Uterus (tissue), 4 donors: Measurements from ENCODE around the gene CALML6. TPM values are rescaled to one million over a fixed set of nuclear protein-coding genes. Genes with fewer than 3 reads are reported as not detected.

ENCODE experiments used
- DNase-seq, 2 donors: peaks; one replicate each; pipeline ENCODE4 v3.0.0-alpha.2; 2019 to 2020
- H3K27ac ChIP-seq, 2 donors: fragments of 200-600 bp; sonication (generic); 1 replicate in 1 of 2; 2 replicates in 1 of 2; pipeline ENCODE4 v1.5.1; 2016 to 2018
- H3K27me3 ChIP-seq, 2 donors: fragments of 200-600 bp; sonication (generic); one replicate each; pipeline ENCODE4 v1.5.1; 2018 to 2019; ENCODE audit warnings: control low read depth in 1 of 2
- H3K36me3 ChIP-seq, 2 donors: fragments of 200-600 bp; sonication (generic); one replicate each; pipeline ENCODE4 v1.5.1; 2019; ENCODE audit warnings: control low read depth in 1 of 2
- H3K4me1 ChIP-seq, 2 donors: fragments of 200-600 bp; sonication (generic); one replicate each; pipeline ENCODE4 v1.5.1; 2018 to 2019; ENCODE audit warnings: control low read depth in 1 of 2
- H3K4me3 ChIP-seq, 2 donors: fragments of 200-600 bp; sonication (generic); 1 replicate in 1 of 2; 2 replicates in 1 of 2; pipeline ENCODE4 v1.5.1; 2018 to 2019; ENCODE audit warnings: mild to moderate bottlenecking in 1 of 2
- H3K9me3 ChIP-seq, 2 donors: fragments of 200-600 bp; sonication (generic); one replicate each; pipeline ENCODE4 v1.5.1; 2019; ENCODE audit warnings: control low read depth in 1 of 2
- POLR2A ChIP-seq, 2 donors: fragments of 450-650 bp; IDR thresholded peaks; one replicate each; pipeline ENCODE4 v1.6.1; 2016; ENCODE audit warnings: antibody characterized with exemption in 2 of 2, mild to moderate bottlenecking in 1 of 2, moderate library complexity in 1 of 2
- intact Hi-C: fragments of 100-400 bp; cut with DNase I; formaldehyde crosslinking; loops from one replicate; pipeline ENCODE4 v1.15.1; 2023; ENCODE audit warnings: low total_unique reads
- total RNA-seq, 4 donors: library from RNA; depleted of rRNA in 3 of 4; stranded (reverse); fragments of >200 nt in 3 of 4; gene quantifications; one replicate each; pipeline versions ENCODE4 v1.1.0 to v1.2.4, GENCODE V29; 2014 to 2023
- TF ChIP-seq, protein P1 (sequence below), 4 experiments: fragments of 200-600 bp in 2 of 4; fragments of 450-650 bp in 2 of 4; sonication (generic) in 2 of 4; IDR thresholded peaks; one replicate each; pipeline ENCODE4 v1.5.1; 2016 to 2019; ENCODE audit warnings: antibody characterized with exemption in 4 of 4, mild to moderate bottlenecking in 2 of 4, moderate library complexity in 1 of 4
- donor health status: DM: yes; HTN: yes; CAD: no.

Gene CALML6
- total RNA-seq, 4 donors from 2014 or later: 0.58 TPM; not detected in 3

DNA sequence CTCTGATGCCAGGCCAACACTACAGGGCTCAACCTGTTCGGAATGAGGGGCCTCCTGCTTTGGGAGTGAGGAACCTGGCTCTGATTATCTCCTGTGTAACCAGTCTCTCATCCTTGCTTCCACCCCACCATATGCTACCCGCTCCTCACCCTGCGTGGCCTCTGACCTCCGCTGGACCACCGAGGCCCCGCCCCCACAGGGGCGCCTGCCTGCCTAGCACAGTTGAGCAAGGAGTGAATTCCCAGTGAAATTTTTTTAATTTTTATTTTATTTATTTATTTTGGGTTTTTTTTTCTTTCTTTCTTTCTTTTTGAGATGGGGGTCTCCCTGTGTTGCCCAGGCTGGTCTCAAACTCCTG, 22.3 kb upstream of the CALML6 start:
- Histone ChIP-seq H3K27me3 (no peaks in the 10 kb centered on the region), H3K4me3 (no peak overlapping the region), H3K36me3 (no peaks in the 10 kb centered on the region), H3K27ac (peak overlapping the region; percentile 97 to 99), H3K9me3 (no peaks in the 10 kb centered on the region), H3K4me1 (peaks cover 5 to 19% of the 10 kb centered on the region in 2 donors)
- DNase-seq: no peak
- TF ChIP-seq, protein P1, sequence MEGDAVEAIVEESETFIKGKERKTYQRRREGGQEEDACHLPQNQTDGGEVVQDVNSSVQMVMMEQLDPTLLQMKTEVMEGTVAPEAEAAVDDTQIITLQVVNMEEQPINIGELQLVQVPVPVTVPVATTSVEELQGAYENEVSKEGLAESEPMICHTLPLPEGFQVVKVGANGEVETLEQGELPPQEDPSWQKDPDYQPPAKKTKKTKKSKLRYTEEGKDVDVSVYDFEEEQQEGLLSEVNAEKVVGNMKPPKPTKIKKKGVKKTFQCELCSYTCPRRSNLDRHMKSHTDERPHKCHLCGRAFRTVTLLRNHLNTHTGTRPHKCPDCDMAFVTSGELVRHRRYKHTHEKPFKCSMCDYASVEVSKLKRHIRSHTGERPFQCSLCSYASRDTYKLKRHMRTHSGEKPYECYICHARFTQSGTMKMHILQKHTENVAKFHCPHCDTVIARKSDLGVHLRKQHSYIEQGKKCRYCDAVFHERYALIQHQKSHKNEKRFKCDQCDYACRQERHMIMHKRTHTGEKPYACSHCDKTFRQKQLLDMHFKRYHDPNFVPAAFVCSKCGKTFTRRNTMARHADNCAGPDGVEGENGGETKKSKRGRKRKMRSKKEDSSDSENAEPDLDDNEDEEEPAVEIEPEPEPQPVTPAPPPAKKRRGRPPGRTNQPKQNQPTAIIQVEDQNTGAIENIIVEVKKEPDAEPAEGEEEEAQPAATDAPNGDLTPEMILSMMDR (IDR thresholded peaks at IDR 0.05): no peak
- TF ChIP-seq POLR2A (IDR thresholded peaks at IDR 0.05): no peak
- intact Hi-C loops: no loop called here

DNA sequence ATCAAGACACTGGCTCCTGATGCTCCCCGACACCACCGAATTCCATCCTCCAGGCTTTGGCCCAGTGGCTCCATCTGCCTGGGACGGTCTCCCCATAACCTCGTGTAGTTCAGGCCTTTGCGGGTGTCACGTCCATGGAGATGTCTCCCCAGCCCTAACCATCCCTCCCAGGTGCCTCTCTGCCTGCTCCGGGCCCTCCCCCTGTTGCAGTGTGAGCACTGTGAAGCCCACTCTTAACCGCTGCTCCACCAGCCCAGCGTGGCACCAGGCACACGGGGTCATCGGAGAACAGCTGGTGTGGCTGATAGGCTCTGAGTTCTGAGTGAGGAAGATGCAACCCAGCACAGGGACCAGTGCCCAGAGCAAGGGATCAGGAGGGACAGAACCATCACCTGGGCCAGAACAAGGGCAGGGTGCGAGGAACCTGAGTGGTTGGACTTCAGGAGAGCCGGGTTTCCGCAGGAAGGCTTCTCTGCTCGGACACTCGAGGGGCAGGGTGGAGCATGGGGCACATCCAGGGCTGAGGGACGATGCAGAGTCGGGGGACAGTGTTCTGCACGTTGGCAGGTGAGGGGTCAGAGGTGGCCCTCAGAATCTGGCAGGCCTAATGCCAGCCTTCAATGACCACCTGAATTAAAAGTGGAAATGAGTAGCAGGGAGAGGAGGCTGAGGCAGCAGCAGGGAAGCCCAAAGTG, 21.6 kb upstream of the CALML6 start:
- no peak for TF ChIP-seq POLR2A (IDR thresholded peaks at IDR 0.05)
- TF ChIP-seq, protein P1 (IDR thresholded peaks at IDR 0.05): no peak
- DNase-seq: no peak
- Histone ChIP-seq H3K36me3 (no peaks in the 10 kb centered on the region), H3K4me3 (no peak overlapping the region), H3K27ac (no peak overlapping the region), H3K27me3 (no peaks in the 10 kb centered on the region), H3K9me3 (no peaks in the 10 kb centered on the region), H3K4me1 (peaks cover 5 to 19% of the 10 kb centered on the region in 2 donors)
- intact Hi-C loops: no loop called here

DNA sequence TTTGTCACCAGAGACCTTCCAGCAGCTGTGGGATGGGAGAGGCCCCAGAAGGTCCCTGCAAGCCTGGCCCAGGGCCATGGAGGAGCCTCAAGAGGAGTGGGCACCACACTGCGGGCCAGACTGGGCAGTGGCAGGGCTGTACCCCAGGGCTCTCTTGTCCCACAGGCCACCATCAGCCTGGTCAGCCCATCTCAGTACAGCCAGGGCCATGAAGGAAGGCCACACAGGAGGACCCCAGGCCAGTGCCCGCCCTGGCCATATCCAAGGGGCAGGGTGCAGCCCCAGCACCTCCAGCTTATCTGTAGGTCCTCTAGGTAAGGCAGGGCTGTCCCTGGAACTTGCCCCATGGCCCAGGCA, 21.1 kb upstream of the CALML6 start:
- no peaks in the 10 kb centered on the region for H3K36me3 ChIP-seq
- intact Hi-C loops: no loop called here
- no peaks in the 10 kb centered on the region for H3K9me3 ChIP-seq
- no peaks in the 10 kb centered on the region for H3K27me3 ChIP-seq
- no peak overlapping the region for H3K27ac ChIP-seq
- TF ChIP-seq POLR2A (IDR thresholded peaks at IDR 0.05): no peak
- TF ChIP-seq, protein P1 (IDR thresholded peaks at IDR 0.05): no peak
- H3K4me3 ChIP-seq: no peak overlapping the region
- DNase-seq: no peak
- H3K4me1 ChIP-seq: peaks cover 5 to 19% of the 10 kb centered on the region in 2 donors

DNA sequence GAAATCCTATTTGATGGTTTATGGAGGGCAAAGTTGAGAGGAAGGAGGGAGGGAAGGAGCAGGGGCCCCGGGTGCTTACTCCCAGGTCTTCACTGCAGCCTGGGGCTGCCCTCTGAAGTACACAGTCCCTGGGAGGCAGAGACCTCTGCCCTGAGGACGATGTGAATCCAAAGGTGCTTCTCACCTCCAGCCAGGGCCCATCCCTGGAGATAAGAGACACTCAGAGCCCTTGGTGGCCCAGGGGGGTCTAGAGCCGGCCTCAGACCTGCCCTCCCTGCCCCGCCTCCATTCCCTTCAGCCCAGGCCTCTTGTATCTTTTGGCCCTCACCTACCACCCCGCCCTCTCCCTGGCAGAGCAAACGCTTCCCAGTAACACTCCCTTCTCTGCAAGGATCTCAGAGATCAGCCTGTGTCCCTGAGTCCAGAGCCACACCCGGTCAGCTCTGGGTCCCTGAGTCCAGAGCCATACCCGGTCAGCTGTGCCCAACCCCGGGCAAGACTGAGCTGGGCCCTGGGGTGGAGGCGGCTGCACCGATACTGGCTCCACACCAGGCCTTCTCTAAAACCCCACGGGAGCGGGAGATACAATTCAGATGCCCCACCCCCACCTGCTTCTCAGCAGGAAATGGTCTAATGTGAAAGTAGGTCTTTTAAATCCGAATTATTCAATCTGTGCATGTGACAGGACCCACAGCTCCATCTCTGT, 20.6 kb upstream of the CALML6 start:
- TF ChIP-seq, protein P1 (IDR thresholded peaks at IDR 0.05): no peak
- TF ChIP-seq POLR2A (IDR thresholded peaks at IDR 0.05): no peak
- Histone ChIP-seq H3K36me3 (no peaks in the 10 kb centered on the region), H3K27ac (no peak overlapping the region), H3K4me3 (no peak overlapping the region), H3K27me3 (no peaks in the 10 kb centered on the region), H3K4me1 (peaks cover 5 to 19% of the 10 kb centered on the region in 2 donors), H3K9me3 (no peaks in the 10 kb centered on the region)
- intact Hi-C loops: no loop called here
- no peak for DNase-seq

DNA sequence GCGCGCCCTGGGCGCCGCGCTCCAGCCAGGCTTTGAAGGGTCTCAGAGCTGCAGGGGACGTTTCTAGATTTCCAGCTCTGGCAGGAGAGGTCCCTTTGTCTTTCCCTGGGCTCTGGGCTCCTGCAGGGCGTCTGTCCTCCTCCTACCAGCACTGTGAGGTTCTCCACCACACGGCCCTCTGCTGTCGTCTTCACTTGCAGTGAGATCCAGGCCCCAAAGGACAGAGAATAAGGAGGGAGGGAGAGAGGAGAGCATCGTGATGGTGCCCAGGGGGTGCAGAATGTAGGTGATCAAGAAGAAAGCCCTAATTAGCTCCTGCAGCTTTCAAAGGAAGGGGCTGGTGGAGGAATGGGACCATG, 20.0 kb upstream of the CALML6 start:
- Histone ChIP-seq H3K4me1 (peaks cover 5 to 19% of the 10 kb centered on the region in 2 donors), H3K36me3 (no peaks in the 10 kb centered on the region), H3K4me3 (no peak overlapping the region), H3K9me3 (no peaks in the 10 kb centered on the region), H3K27me3 (no peaks in the 10 kb centered on the region), H3K27ac (no peak overlapping the region)
- DNase-seq: no peak
- TF ChIP-seq, protein P1 (IDR thresholded peaks at IDR 0.05): no peak
- no peak for TF ChIP-seq POLR2A (IDR thresholded peaks at IDR 0.05)
- intact Hi-C loops: no loop called here
